OCI-LY7 (cell line): Measurements from ENCODE around the gene LYRM4.

Experiments
- EZH2phosphoT487 ChIP-seq: fragments of 200-600 bp; sonication (generic); IDR thresholded peaks from 2 replicates; pipeline ENCODE4 v1.6.1; 2018; ENCODE audit warnings: low read depth, borderline replicate concordance, mild to moderate bottlenecking, mixed run types, antibody characterized with exemption, low read length, moderate library complexity, mixed read lengths
- TF ChIP-seq, protein P1 (sequence below): fragments of 200-600 bp; sonication (generic); conservative IDR thresholded peaks from 2 replicates; pipeline ENCODE4 v1.5.1; 2014; ENCODE audit warnings: mild to moderate bottlenecking, antibody characterized with exemption, low read length, moderate library complexity, mixed read lengths

DNA sequence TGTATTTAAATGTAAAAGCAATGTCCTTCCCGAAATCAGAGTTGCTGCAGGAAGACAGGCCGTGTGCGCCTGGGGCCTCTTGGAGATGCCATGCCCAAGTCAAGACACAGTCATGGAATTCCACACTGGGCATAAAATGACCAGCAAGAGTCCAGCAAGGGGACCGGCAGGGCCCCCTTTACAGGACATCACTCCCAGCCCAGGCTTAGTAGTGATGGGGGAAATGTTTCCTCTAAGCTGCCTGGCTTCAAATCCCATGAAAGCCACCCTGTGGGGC, 177.5 kb downstream of the LYRM4 start:
- TF ChIP-seq, protein P1, sequence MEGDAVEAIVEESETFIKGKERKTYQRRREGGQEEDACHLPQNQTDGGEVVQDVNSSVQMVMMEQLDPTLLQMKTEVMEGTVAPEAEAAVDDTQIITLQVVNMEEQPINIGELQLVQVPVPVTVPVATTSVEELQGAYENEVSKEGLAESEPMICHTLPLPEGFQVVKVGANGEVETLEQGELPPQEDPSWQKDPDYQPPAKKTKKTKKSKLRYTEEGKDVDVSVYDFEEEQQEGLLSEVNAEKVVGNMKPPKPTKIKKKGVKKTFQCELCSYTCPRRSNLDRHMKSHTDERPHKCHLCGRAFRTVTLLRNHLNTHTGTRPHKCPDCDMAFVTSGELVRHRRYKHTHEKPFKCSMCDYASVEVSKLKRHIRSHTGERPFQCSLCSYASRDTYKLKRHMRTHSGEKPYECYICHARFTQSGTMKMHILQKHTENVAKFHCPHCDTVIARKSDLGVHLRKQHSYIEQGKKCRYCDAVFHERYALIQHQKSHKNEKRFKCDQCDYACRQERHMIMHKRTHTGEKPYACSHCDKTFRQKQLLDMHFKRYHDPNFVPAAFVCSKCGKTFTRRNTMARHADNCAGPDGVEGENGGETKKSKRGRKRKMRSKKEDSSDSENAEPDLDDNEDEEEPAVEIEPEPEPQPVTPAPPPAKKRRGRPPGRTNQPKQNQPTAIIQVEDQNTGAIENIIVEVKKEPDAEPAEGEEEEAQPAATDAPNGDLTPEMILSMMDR, result no peak
- TF ChIP-seq EZH2phosphoT487, result no peak
